Measurements from ENCODE around the gene GPR34.
"Not testable (repeated sequence)": the region's sequence is repeated elsewhere in the genome, so short reads cannot be mapped to it uniquely, and the experiment has no call there.

GPR34 gene

DNA sequence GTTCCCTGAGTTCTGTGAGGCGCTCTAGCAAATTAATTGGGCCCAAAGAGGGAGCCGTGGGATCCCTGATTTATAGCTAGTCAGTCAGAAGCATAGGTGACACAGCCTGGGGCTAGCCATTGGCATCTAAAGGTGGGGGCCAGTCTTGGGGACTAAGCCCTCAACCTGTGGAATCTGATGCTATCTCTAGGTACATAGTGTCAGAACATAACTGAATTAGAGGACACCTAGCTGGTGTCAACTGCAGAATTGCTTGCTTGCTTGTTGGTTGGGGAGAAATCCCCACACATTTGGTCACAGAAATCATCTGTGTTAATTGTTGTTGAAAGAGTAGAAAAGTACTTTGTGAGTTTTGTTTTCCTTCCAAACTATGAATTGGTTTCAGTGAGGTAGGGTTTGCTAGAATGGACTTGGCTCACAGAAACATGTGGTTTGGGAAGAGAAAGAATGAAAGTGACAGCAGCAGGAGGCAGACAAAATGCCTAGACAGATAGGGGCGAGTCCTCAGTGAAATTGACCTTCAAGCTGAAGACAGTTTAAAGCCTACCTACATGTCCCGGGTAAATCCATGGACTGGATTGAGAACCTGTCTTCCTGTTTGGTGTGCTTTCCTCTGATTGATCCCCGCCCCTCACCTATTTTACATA is 22.4 kb downstream of the GPR34 start:
- H3K4me3 ChIP-seq (ENCODE audit: low read length), result no peak overlapping the region
- no peak for DNase-seq (ENCODE audit: low read depth)
- no peak for TF ChIP-seq CTCF (conservative IDR thresholded peaks at IDR 0.05; ENCODE audit: low read length)

- no peak for TF ChIP-seq CTCF (conservative IDR thresholded peaks at IDR 0.05; ENCODE audit: low read length)
- DNase-seq (ENCODE audit: low read depth), result no peak
- no peak overlapping the region for H3K4me3 ChIP-seq (ENCODE audit: low read length)
These were observed 27.4 kb downstream of the GPR34 start for GRCh38 chrX:41716222-41716621.

GRCh38 chrX:41716767-41717473 is 28.1 kb downstream of the GPR34 start:
- DNase-seq (ENCODE audit: low read depth), result no peak
- no peak overlapping the region for H3K4me3 ChIP-seq (ENCODE audit: low read length)
- TF ChIP-seq CTCF (conservative IDR thresholded peaks at IDR 0.05; ENCODE audit: low read length), result no peak

DNA sequence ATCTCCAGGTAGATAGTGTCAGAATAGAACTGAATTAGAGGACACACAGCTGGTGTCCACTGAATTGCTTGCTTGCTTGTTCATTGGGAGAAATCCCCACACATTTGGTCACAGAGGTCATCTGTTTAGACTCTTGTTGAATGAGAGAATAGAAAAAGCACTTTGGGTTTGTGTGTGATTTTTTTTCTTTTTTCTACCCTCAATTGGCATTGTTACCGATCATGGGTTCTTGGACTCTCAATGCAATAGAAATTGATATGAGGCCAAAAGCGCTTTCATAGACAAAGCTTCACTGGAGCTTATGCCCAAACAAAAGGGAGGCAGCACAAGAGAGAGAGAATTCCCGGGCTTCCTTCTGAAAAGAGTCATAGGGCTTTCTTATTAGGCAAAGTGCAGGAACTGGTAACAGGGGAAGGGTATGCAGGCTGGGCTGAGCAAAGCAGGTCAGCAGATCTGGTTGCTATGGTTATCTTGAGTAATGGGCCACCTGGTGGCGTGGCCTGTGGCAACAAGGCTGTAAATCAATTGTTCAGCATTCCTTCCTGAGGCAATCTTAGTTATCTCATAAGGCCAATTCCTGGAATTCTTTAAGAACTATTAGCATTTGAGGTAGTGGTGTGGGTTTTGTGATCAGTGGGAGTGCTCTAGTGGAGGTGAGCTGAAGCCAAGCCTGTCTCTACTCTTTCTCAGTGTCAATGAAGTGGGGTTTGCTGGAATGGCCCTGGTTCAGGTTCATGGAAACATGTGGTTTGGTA is 29.9 kb downstream of the GPR34 start:
- no peak for TF ChIP-seq CTCF (conservative IDR thresholded peaks at IDR 0.05; ENCODE audit: low read length)
- no peak overlapping the region for H3K4me3 ChIP-seq (ENCODE audit: low read length)
- DNase-seq (ENCODE audit: low read depth), result no peak

DNA sequence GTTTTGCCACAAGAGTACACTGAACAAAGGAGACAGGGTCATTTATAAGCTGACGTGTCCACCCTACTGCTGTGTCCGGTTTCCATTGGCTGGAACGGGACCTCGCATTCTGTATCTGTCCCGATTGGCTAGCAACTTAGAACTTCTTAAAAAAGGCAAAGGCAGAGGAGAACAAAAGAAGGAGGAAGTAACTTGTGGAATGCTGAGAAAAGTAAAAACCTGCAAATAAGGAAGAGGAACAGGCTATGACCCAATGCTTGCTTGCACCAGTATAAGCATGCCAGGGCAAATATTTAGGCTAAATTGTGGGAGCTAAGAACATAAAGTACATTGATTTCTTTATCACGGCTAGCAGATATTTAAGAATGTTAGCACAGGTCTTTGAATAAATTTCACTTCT is 30.8 kb downstream of the GPR34 start:
- not testable (repeated sequence) for H3K4me3 ChIP-seq (ENCODE audit: low read length); DNase-seq (ENCODE audit: low read depth)

GRCh38 chrX:41720125-41720779 is 31.5 kb downstream of the GPR34 start:
- no peak overlapping the region for H3K4me3 ChIP-seq (ENCODE audit: low read length)
- DNase-seq (ENCODE audit: low read depth), result no peak
- no peak for TF ChIP-seq CTCF (conservative IDR thresholded peaks at IDR 0.05; ENCODE audit: low read length)

DNA sequence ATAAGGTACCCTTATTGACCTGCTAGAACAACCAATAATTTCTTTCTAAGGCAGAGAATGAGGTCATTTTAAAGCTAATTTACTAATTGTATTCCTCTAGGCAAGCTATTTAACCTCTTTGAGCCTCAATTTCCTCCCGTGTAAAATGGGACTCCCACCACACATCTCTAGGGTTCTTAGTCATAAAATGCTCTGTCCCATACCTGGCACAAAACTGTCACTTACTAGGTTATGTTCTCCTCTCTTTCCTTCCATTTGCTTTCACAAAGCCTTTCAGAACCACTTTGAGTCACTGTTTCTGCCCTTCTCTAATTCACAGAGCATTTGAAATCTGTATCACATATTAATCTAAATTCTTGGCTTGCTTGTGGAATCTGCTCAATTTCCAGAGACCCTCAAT is 32.8 kb downstream of the GPR34 start:
- DNase-seq (ENCODE audit: low read depth), result no peak
- no peak overlapping the region for H3K4me3 ChIP-seq (ENCODE audit: low read length)
- TF ChIP-seq CTCF (conservative IDR thresholded peaks at IDR 0.05; ENCODE audit: low read length), result no peak

Data from AG10803 (cell line).